NCI-H526 (cell line): ENCODE data around the gene ZNF592.
"Not testable (repeated sequence)": the region's sequence is repeated elsewhere in the genome, so short reads cannot be mapped to it uniquely, and the experiment has no call there.

ENCODE experiments used
- DNase-seq, 2 experiments: peaks; one replicate each; lab custom pipeline; 2025; lab: John Stamatoyannopoulos, UW

ZNF592 gene

GRCh38 chr15:84749111-84749991, 959 bp downstream of the ZNF592 start:
- DNase-seq: peak in 1 of 2 experiments; percentile 29

GRCh38 chr15:84750583-84751092, 2.2 kb downstream of the ZNF592 start:
- no peak for DNase-seq

- DNase-seq: not testable (repeated sequence)
Observed at GRCh38 chr15:84751721-84752120, 3.3 kb downstream of the ZNF592 start.

GRCh38 chr15:84752195-84752594, 3.8 kb downstream of the ZNF592 start:
- no peak for DNase-seq

- DNase-seq: no peak
Observed at GRCh38 chr15:84752700-84753099, 4.3 kb downstream of the ZNF592 start.

- DNase-seq: not testable (repeated sequence)
Observed at GRCh38 chr15:84754889-84755288, 6.5 kb downstream of the ZNF592 start.

- DNase-seq: no peak
Observed at GRCh38 chr15:84755736-84756527, 7.5 kb downstream of the ZNF592 start.

GRCh38 chr15:84759018-84759417, 10.6 kb downstream of the ZNF592 start:
- no peak for DNase-seq

GRCh38 chr15:84760219-84760618, 11.8 kb downstream of the ZNF592 start:
- no peak for DNase-seq

- no peak for DNase-seq
Observed at GRCh38 chr15:84761607-84762131, 13.3 kb downstream of the ZNF592 start.

- DNase-seq: no peak
Observed at GRCh38 chr15:84762840-84763572, 14.6 kb downstream of the ZNF592 start.

GRCh38 chr15:84764585-84764984, 16.2 kb downstream of the ZNF592 start:
- DNase-seq: no peak

GRCh38 chr15:84764989-84765388, 16.6 kb downstream of the ZNF592 start:
- no peak for DNase-seq

GRCh38 chr15:84765675-84766074, 17.3 kb downstream of the ZNF592 start:
- no peak for DNase-seq

GRCh38 chr15:84766461-84767035, 18.2 kb downstream of the ZNF592 start:
- no peak for DNase-seq

- no peak for DNase-seq
Observed at GRCh38 chr15:84772031-84772430, 23.6 kb downstream of the ZNF592 start.

- DNase-seq: no peak
Observed at GRCh38 chr15:84772467-84772866, 24.1 kb downstream of the ZNF592 start.

GRCh38 chr15:84773716-84774115, 25.3 kb downstream of the ZNF592 start:
- DNase-seq: no peak

- no peak for DNase-seq
Observed at GRCh38 chr15:84775867-84776449, 27.6 kb downstream of the ZNF592 start.

GRCh38 chr15:84778194-84778593, 29.8 kb downstream of the ZNF592 start:
- DNase-seq: peak; percentile 35 to 67

GRCh38 chr15:84780492-84780891, 32.1 kb downstream of the ZNF592 start:
- no peak for DNase-seq
